ENCODE results near the gene MIB2. TPM values are rescaled to one million over a fixed set of nuclear protein-coding genes. Genes with fewer than 3 reads are reported as not detected.

MIB2 gene
- total and polyA plus RNA-seq, 9 donors, result 1.8 to 110 (median 79.5) TPM

- TF ChIP-seq POLR2A (IDR thresholded peaks at IDR 0.05) (no peak), EP300 (IDR thresholded peaks at IDR 0.05) (no peak), CTCF (IDR thresholded peaks at IDR 0.05) (no peak)
- 85 to 92% (median 87%) methylated on average over 37 to 51 of the region's 51 CpGs for WGBS, 3 donors
- intact Hi-C loops (cut with DNase I), result no loop called here
- H3K27ac ChIP-seq, result no peak overlapping the region
- H3K27me3 ChIP-seq, result no peaks in the 10 kb centered on the region
- no peaks in the 10 kb centered on the region for H3K36me3 ChIP-seq
- H3K4me3 ChIP-seq, result no peak overlapping the region
- H3K4me1 ChIP-seq (ENCODE audit: insufficient read depth), result no peaks in the 10 kb centered on the region
- peak in 2 of 5 donors; percentile 34 to 44 for DNase-seq
- H3K9me3 ChIP-seq, result no peaks in the 10 kb centered on the region
Measured at GRCh38 chr1:1623631-1624442, 8.5 kb downstream of the MIB2 start.

- no peak overlapping the region for H3K27ac ChIP-seq
- TF ChIP-seq POLR2A (IDR thresholded peaks at IDR 0.05) (no peak), EP300 (IDR thresholded peaks at IDR 0.05) (no peak), CTCF (IDR thresholded peaks at IDR 0.05) (no peak)
- peak in 2 of 5 donors; percentile 32 to 52 for DNase-seq
- H3K36me3 ChIP-seq, result no peaks in the 10 kb centered on the region
- WGBS, 3 donors, result 80 to 82% (median 81%) methylated on average over 36 to 38 of the region's 38 CpGs
- no peaks in the 10 kb centered on the region for H3K4me1 ChIP-seq (ENCODE audit: insufficient read depth)
- intact Hi-C loops (cut with DNase I), result no loop called here
- H3K4me3 ChIP-seq, result no peak overlapping the region
- H3K27me3 ChIP-seq, result no peaks in the 10 kb centered on the region
- no peaks in the 10 kb centered on the region for H3K9me3 ChIP-seq
Measured at GRCh38 chr1:1624443-1625403, 9.4 kb downstream of the MIB2 start.

GRCh38 chr1:1625404-1625775 is 10.1 kb downstream of the MIB2 start:
- no peaks in the 10 kb centered on the region for H3K4me1 ChIP-seq (ENCODE audit: insufficient read depth)
- H3K9me3 ChIP-seq, result no peaks in the 10 kb centered on the region
- 81 to 87% (median 85%) methylated on average over 28 of the region's 28 CpGs for WGBS, 3 donors
- no peak overlapping the region for H3K27ac ChIP-seq
- H3K36me3 ChIP-seq, result no peaks in the 10 kb centered on the region
- intact Hi-C loops (cut with DNase I), result no loop called here
- no peak overlapping the region for H3K4me3 ChIP-seq
- peak in 1 of 5 donors; percentile 36 for DNase-seq
- TF ChIP-seq CTCF (IDR thresholded peaks at IDR 0.05) (no peak), EP300 (IDR thresholded peaks at IDR 0.05) (no peak), POLR2A (IDR thresholded peaks at IDR 0.05) (no peak)
- no peaks in the 10 kb centered on the region for H3K27me3 ChIP-seq

GRCh38 chr1:1625824-1626206 is 10.5 kb downstream of the MIB2 start:
- 88 to 94% (median 93%) methylated on average over 8 of the region's 8 CpGs for WGBS, 3 donors
- intact Hi-C loops (cut with DNase I), result no loop called here

More at GRCh38 chr1:1625824-1626206, 10.5 kb downstream of the MIB2 start:
- Histone ChIP-seq H3K4me3 (no peak overlapping the region), H3K4me1 (ENCODE audit: insufficient read depth) (peaks cover 2% of the 10 kb centered on the region), H3K27ac (no peak overlapping the region), H3K27me3 (no peaks in the 10 kb centered on the region), H3K9me3 (no peaks in the 10 kb centered on the region), H3K36me3 (no peaks in the 10 kb centered on the region)
- TF ChIP-seq EP300 (IDR thresholded peaks at IDR 0.05) (no peak), CTCF (IDR thresholded peaks at IDR 0.05) (no peak), POLR2A (IDR thresholded peaks at IDR 0.05) (no peak)
- DNase-seq, result no peak

Measured in ovary (tissue), 9 donors.